Suppressor macrophage treated with lipopolysaccharide for 4 hours (primary cell): ENCODE measurements around the gene REXO5.
"Not testable (repeated sequence)": the region's sequence is repeated elsewhere in the genome, so short reads cannot be mapped to it uniquely, and the experiment has no call there.

Experiments
- DNase-seq: peaks from one replicate; pipeline ENCODE4 v3.0.0-alpha.2; 2020

REXO5 gene

GRCh38 chr16:20806168-20807050, at the start of gene REXO5, which contains the start of gene ERI2:
Gene REXO5 (plus strand): TSS chr16:20806527. CDS start chr16:20806954, 427 bp downstream.
Gene ERI2 (minus strand): TSS chr16:20806472. CDS start chr16:20806430, 42 bp downstream.
- DNase-seq = peak; percentile 94

- no peak for DNase-seq
Observed at GRCh38 chr16:20760346-20760745, 46.0 kb upstream of the REXO5 start.

GRCh38 chr16:20761175-20761574, 45.2 kb upstream of the REXO5 start:
- DNase-seq = no peak

GRCh38 chr16:20762404-20763123, 43.8 kb upstream of the REXO5 start:
- no peak for DNase-seq

GRCh38 chr16:20763461-20764232, 42.7 kb upstream of the REXO5 start, which contains the start of gene ACSM3:
Gene ACSM3 (plus strand): TSS chr16:20764014. CDS start chr16:20770035, 6,021 bp downstream.
- peak; percentile 83 for DNase-seq

- DNase-seq = not testable (repeated sequence)
Observed at GRCh38 chr16:20764448-20764847, 41.9 kb upstream of the REXO5 start.

GRCh38 chr16:20765732-20766131, 40.6 kb upstream of the REXO5 start:
- no peak for DNase-seq

GRCh38 chr16:20766294-20766693, 40.0 kb upstream of the REXO5 start:
- DNase-seq = no peak

- no peak for DNase-seq
Observed at GRCh38 chr16:20767577-20767976, 38.8 kb upstream of the REXO5 start.

GRCh38 chr16:20768121-20768520, 38.2 kb upstream of the REXO5 start:
- DNase-seq = no peak

GRCh38 chr16:20768818-20769217, 37.5 kb upstream of the REXO5 start:
- no peak for DNase-seq

GRCh38 chr16:20773679-20774078, 32.6 kb upstream of the REXO5 start:
- no peak for DNase-seq

GRCh38 chr16:20774703-20775362, 31.5 kb upstream of the REXO5 start:
- peak; percentile 66 for DNase-seq

- peak; percentile 26 for DNase-seq
Observed at GRCh38 chr16:20781697-20782096, 24.6 kb upstream of the REXO5 start.

- peak; percentile 14 for DNase-seq
Observed at GRCh38 chr16:20782470-20782869, 23.9 kb upstream of the REXO5 start.

- no peak for DNase-seq
Observed at GRCh38 chr16:20784204-20784603, 22.1 kb upstream of the REXO5 start.

GRCh38 chr16:20789130-20789529, 17.2 kb upstream of the REXO5 start:
- no peak for DNase-seq

- no peak for DNase-seq
Observed at GRCh38 chr16:20791923-20792612, 14.3 kb upstream of the REXO5 start.

- DNase-seq = no peak
Observed at GRCh38 chr16:20798364-20798763, 8.0 kb upstream of the REXO5 start.

GRCh38 chr16:20799599-20799998, 6.7 kb upstream of the REXO5 start:
- DNase-seq = peak; percentile 54

GRCh38 chr16:20801278-20801677, 5.0 kb upstream of the REXO5 start:
- no peak for DNase-seq

GRCh38 chr16:20803192-20803560, 3.2 kb upstream of the REXO5 start:
- DNase-seq = no peak
